Loucy (cell line): Measurements from ENCODE around the gene JRKL.

ENCODE experiments used
- EZH2phosphoT487 ChIP-seq: fragments of 200-600 bp; IDR thresholded peaks from 2 replicates; pipeline ENCODE4 v1.6.1; 2018; ENCODE audit warnings: antibody characterized with exemption, mild to moderate bottlenecking, moderate library complexity, borderline replicate concordance
- TF ChIP-seq, protein P1 (sequence below): fragments of 200-600 bp; sonication (generic); conservative IDR thresholded peaks from 2 replicates; pipeline ENCODE4 v1.5.1; 2014; ENCODE audit warnings: mild to moderate bottlenecking, antibody characterized with exemption, low read length

DNA sequence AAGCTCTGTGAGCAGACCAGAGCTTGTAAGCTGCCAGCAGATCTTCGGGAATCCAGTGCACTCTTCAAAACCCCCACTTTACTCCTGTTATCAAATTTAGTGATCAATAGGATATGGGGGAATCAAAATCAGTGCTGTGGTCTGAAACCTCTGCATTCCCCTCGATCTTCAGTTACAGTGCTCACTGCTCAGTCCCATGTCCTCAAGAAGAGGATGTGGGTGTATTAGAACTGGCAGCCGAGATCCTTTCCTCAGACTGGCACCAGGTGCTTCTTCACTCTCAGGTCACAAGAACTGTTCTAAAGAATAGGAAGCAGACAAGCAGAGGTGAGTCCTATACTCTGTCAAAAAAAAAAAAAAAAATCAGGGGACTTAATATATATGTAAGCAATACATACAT, 31.5 kb upstream of the JRKL start:
- TF ChIP-seq, protein P1, sequence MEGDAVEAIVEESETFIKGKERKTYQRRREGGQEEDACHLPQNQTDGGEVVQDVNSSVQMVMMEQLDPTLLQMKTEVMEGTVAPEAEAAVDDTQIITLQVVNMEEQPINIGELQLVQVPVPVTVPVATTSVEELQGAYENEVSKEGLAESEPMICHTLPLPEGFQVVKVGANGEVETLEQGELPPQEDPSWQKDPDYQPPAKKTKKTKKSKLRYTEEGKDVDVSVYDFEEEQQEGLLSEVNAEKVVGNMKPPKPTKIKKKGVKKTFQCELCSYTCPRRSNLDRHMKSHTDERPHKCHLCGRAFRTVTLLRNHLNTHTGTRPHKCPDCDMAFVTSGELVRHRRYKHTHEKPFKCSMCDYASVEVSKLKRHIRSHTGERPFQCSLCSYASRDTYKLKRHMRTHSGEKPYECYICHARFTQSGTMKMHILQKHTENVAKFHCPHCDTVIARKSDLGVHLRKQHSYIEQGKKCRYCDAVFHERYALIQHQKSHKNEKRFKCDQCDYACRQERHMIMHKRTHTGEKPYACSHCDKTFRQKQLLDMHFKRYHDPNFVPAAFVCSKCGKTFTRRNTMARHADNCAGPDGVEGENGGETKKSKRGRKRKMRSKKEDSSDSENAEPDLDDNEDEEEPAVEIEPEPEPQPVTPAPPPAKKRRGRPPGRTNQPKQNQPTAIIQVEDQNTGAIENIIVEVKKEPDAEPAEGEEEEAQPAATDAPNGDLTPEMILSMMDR, result no peak
- no peak for TF ChIP-seq EZH2phosphoT487
